Erythroblast (primary cell): Measurements from ENCODE around the gene COL4A2.

Experiments
- GATA1 ChIP-seq: IDR thresholded peaks from 2 replicates; pipeline ENCODE4 v1.6.1; 2011; ENCODE audit warnings: low read depth, mild to moderate bottlenecking, control low read depth, low read length, moderate library complexity
- POLR2A ChIP-seq: IDR thresholded peaks from 2 replicates; pipeline ENCODE4 v1.6.1; 2011; ENCODE audit warnings: mild to moderate bottlenecking, low read length

DNA sequence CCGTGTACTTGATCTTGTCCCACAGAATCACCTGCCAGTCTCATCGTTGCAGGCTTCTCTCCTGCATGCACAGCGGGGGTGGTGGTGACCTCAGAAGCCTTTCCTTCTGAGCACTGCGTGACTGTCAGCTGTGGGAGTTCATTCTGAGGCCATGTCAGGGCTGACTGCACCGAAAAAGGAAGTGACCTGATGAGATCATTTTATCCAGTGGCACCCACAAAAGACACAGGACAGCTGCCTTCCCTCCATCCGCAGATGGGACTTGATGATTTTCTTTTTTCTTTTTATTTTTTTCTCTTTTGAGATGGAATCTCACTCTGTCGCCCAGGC is 164.7 kb downstream of the COL4A2 start:
- TF ChIP-seq POLR2A = no peak
- no peak for TF ChIP-seq GATA1
